PC-9 (cell line): ENCODE results near the gene DNAAF2. TPM values are rescaled to one million over a fixed set of nuclear protein-coding genes. Genes with fewer than 3 reads are reported as not detected.

ENCODE experiments used
- BruUV-seq: library from RNA; stranded (reverse); fragments of 400-500 nt; replicated peaks from 2 replicates; lab custom pipeline; 2021; lab: Mats Ljungman, UMichigan
- CTCF ChIA-PET: fragments of 300-600 bp; sonication (Branson Sonifier 250); formaldehyde crosslinking; loops from one replicate; lab custom pipeline; 2022; ENCODE audit warnings: antibody characterized with exemption; lab: Charles Lee
- POLR2A ChIA-PET: fragments of 300-600 bp; sonication (Branson Sonifier 250); formaldehyde crosslinking; loops from one replicate; lab custom pipeline; 2022; ENCODE audit warnings: antibody characterized with exemption; ENCODE audit not compliant: unreplicated experiment; lab: Charles Lee
- DNase-seq, 2 experiments: peaks; one replicate each; pipeline versions ENCODE4 v3.0.0 to v3.0.0-alpha.2; 2015 to 2022; ENCODE audit warnings: mixed read lengths in 1 of 2
- H2AFZ ChIP-seq: fragments of 200-600 bp; sonication (generic); 2 replicates; pipeline ENCODE4 v1.8.1; 2017; ENCODE audit warnings: antibody characterized with exemption
- H3F3A ChIP-seq: fragments of 200-600 bp; sonication (generic); 2 replicates; pipeline ENCODE4 v1.8.1; 2017; ENCODE audit warnings: antibody characterized with exemption, mild to moderate bottlenecking, low read depth; ENCODE audit not compliant: insufficient read depth
- H3K27ac ChIP-seq: fragments of 200-600 bp; sonication (generic); 2 replicates; pipeline ENCODE4 v1.6.1; 2016; ENCODE audit warnings: mixed run types
- H3K27me3 ChIP-seq: fragments of 200-600 bp; sonication (generic); 2 replicates; pipeline ENCODE4 v1.6.1; 2016; ENCODE audit warnings: low read depth, mixed run types; ENCODE audit not compliant: insufficient read depth
- H3K36me3 ChIP-seq: fragments of 200-600 bp; sonication (generic); 2 replicates; pipeline ENCODE4 v1.6.1; 2016; ENCODE audit warnings: low read depth, mixed run types
- H3K4me1 ChIP-seq: fragments of 200-600 bp; sonication (generic); replicated peaks from 2 replicates; pipeline ENCODE4 v1.6.1; 2016; ENCODE audit warnings: mixed run types; ENCODE audit not compliant: insufficient read depth
- H3K4me2 ChIP-seq: fragments of 200-600 bp; sonication (generic); 2 replicates; pipeline ENCODE4 v1.6.1; 2017; ENCODE audit warnings: mixed run types
- H3K4me3 ChIP-seq: fragments of 200-600 bp; sonication (generic); 2 replicates; pipeline ENCODE4 v1.6.1; 2016; ENCODE audit warnings: mixed run types
- H3K79me2 ChIP-seq: fragments of 200-600 bp; sonication (generic); 2 replicates; pipeline ENCODE4 v1.6.1; 2017; ENCODE audit warnings: low read depth, mixed run types
- H3K9me2 ChIP-seq: fragments of 200-600 bp; sonication (generic); 2 replicates; pipeline ENCODE4 v1.8.1; 2017; ENCODE audit warnings: mild to moderate bottlenecking; ENCODE audit not compliant: insufficient read depth
- H3K9me3 ChIP-seq: fragments of 200-600 bp; sonication (generic); 2 replicates; pipeline ENCODE4 v1.8.1; 2016; ENCODE audit warnings: low read depth; ENCODE audit not compliant: insufficient read depth
- H4K20me1 ChIP-seq: fragments of 200-600 bp; sonication (generic); 2 replicates; pipeline ENCODE4 v1.8.1; 2017; ENCODE audit not compliant: insufficient read depth
- CTCF ChIP-seq: fragments of 200-600 bp; sonication (generic); conservative IDR thresholded peaks from 2 replicates; pipeline ENCODE4 v1.6.1; 2017; ENCODE audit warnings: mixed run types, antibody characterized with exemption, mild to moderate bottlenecking, moderate library complexity
- EZH2 ChIP-seq: fragments of 200-600 bp; sonication (generic); IDR thresholded peaks from 2 replicates; pipeline ENCODE4 v1.8.0; 2017; ENCODE audit warnings: antibody characterized with exemption, low read depth
- intact Hi-C: fragments of 100-400 bp; cut with micrococcal nuclease; formaldehyde crosslinking; loops from one replicate; pipeline ENCODE4 v1.10.0; 2022; ENCODE audit not compliant: unreplicated experiment
- total RNA-seq: library from RNA; stranded (reverse); gene quantifications from 2 replicates; pipeline ENCODE4 v1.2.3, GENCODE V29; 2021

The DNAAF2 gene
- total RNA-seq, 1 experiment from 2014 or later = 8.2 TPM

- Histone ChIP-seq H3K36me3 (peaks cover 12% of the 10 kb centered on the region), H3K4me3 (no peak overlapping the region), H3K4me2 (no peak overlapping the region), H3K27ac (no peak overlapping the region), H3K79me2 (peaks cover 8% of the 10 kb centered on the region), H3K27me3 (no peaks in the 10 kb centered on the region), H3K9me3 (no peaks in the 10 kb centered on the region), H2AFZ (no peak overlapping the region), H3K4me1 (peaks cover 7% of the 10 kb centered on the region), H3K9me2 (no peaks in the 10 kb centered on the region), H3F3A (peaks cover 28% of the 10 kb centered on the region), H4K20me1 (peaks cover 10% of the 10 kb centered on the region)
- POLR2A ChIA-PET = interaction anchor here (0.6 kb wide), 2 partner anchors 543 to 1174 kb away, joined by 3 to 11 read pairs; no protein-coding TSS in a partner anchor
- CTCF ChIA-PET = interaction anchor here (0.7 kb wide), 1 partner anchor 1237 kb away, joined by 4 read pairs; no protein-coding TSS in a partner anchor
- intact Hi-C loops = no loop called here
- TF ChIP-seq CTCF (no peak), EZH2 (no peak)
- no peak for DNase-seq
- no TSS peak for BruUV-seq
Measured at GRCh38 chr14:49612671-49613070, 22.4 kb downstream of the DNAAF2 start.

GRCh38 chr14:49612251-49612650 is 22.8 kb downstream of the DNAAF2 start:
- Histone ChIP-seq H3K27me3 (no peaks in the 10 kb centered on the region), H3K4me3 (no peak overlapping the region), H3K79me2 (peaks cover 3% of the 10 kb centered on the region; the same call in 1 of the 2 replicates), H3K36me3 (peaks cover 8% of the 10 kb centered on the region), H3K4me2 (no peak overlapping the region), H3K27ac (no peak overlapping the region), H3K4me1 (peaks cover 3% of the 10 kb centered on the region), H3K9me3 (no peaks in the 10 kb centered on the region), H4K20me1 (peaks cover 6% of the 10 kb centered on the region; the same call in 1 of the 2 replicates), H2AFZ (no peak overlapping the region), H3F3A (peaks cover 24% of the 10 kb centered on the region), H3K9me2 (no peaks in the 10 kb centered on the region)
- CTCF ChIA-PET = no interaction called here
- intact Hi-C loops = no loop called here
- POLR2A ChIA-PET = interaction anchor here (0.6 kb wide), 2 partner anchors 544 to 1174 kb away, joined by 3 to 11 read pairs; no protein-coding TSS in a partner anchor
- no peak for DNase-seq
- no TSS peak for BruUV-seq
- no peak for TF ChIP-seq CTCF
- no peak for TF ChIP-seq EZH2

GRCh38 chr14:49607583-49607982 is 27.5 kb downstream of the DNAAF2 start:
- H3K4me3 ChIP-seq = no peak overlapping the region
- CTCF ChIA-PET = no interaction called here
- peaks cover 4% of the 10 kb centered on the region; the same call in 1 of the 2 replicates for H3K36me3 ChIP-seq

More at GRCh38 chr14:49607583-49607982, 27.5 kb downstream of the DNAAF2 start:
- no peak overlapping the region for H3K4me2 ChIP-seq
- no TSS peak for BruUV-seq
- H3K9me2 ChIP-seq = no peaks in the 10 kb centered on the region
- H3F3A ChIP-seq = 0 out of 2 replicates have a peak, but pooled peaks cover 3% of the 10 kb centered on the region
- H3K4me1 ChIP-seq = no peaks in the 10 kb centered on the region
- POLR2A ChIA-PET = interaction anchor here (0.5 kb wide), 1 partner anchor 169 kb away, joined by 3 read pairs; no protein-coding TSS in a partner anchor
- no peaks in the 10 kb centered on the region for H3K9me3 ChIP-seq
- no peak overlapping the region for H3K27ac ChIP-seq
- H4K20me1 ChIP-seq = no peaks in the 10 kb centered on the region
- no peaks in the 10 kb centered on the region for H3K27me3 ChIP-seq
- TF ChIP-seq CTCF = no peak
- no peak for TF ChIP-seq EZH2
- 0 out of 2 replicates have a peak, but pooled peaks cover under 1% of the 10 kb centered on the region for H3K79me2 ChIP-seq
- intact Hi-C loops = no loop called here
- no peak for DNase-seq
- no peak overlapping the region for H2AFZ ChIP-seq
